Erythroblast (primary cell): ENCODE data around the gene SOBP.

ENCODE experiments used
- GATA1 ChIP-seq: IDR thresholded peaks from 2 replicates; pipeline ENCODE4 v1.6.1; 2011; ENCODE audit warnings: low read depth, mild to moderate bottlenecking, control low read depth, low read length, moderate library complexity
- POLR2A ChIP-seq: IDR thresholded peaks from 2 replicates; pipeline ENCODE4 v1.6.1; 2011; ENCODE audit warnings: mild to moderate bottlenecking, low read length

- TF ChIP-seq POLR2A (no peak), GATA1 (no peak)
These were observed 42.8 kb downstream of the SOBP start for GRCh38 chr6:107532706-107533105.
